Endothelial cell (in vitro differentiated cells): ENCODE measurements around the gene EHMT1. TPM values are rescaled to one million over a fixed set of nuclear protein-coding genes. Genes with fewer than 3 reads are reported as not detected.
"Not testable (repeated sequence)": the region's sequence is repeated elsewhere in the genome, so short reads cannot be mapped to it uniquely, and the experiment has no call there.

ENCODE experiments used
- DNase-seq: peaks from one replicate; pipeline ENCODE4 v3.0.0; 2021; ENCODE audit warnings: low spot score
- H3K27ac Mint-ChIP-seq: one replicate; pipeline ENCODE4 v1.8.0; 2021; ENCODE audit warnings: mixed read lengths, inconsistent platforms; ENCODE audit not compliant: unreplicated experiment
- H3K27me3 Mint-ChIP-seq: one replicate; pipeline ENCODE4 v1.8.0; 2021; ENCODE audit warnings: mild to moderate bottlenecking, moderate library complexity, mixed read lengths, inconsistent platforms; ENCODE audit not compliant: unreplicated experiment
- H3K36me3 Mint-ChIP-seq: one replicate; pipeline ENCODE4 v1.8.0; 2021; ENCODE audit warnings: mild to moderate bottlenecking, low read depth, mixed read lengths, inconsistent platforms; ENCODE audit not compliant: unreplicated experiment
- H3K4me1 Mint-ChIP-seq: one replicate; pipeline ENCODE4 v1.8.0; 2021; ENCODE audit warnings: mild to moderate bottlenecking, mixed read lengths, inconsistent platforms; ENCODE audit not compliant: unreplicated experiment
- H3K4me3 Mint-ChIP-seq: one replicate; pipeline ENCODE4 v1.8.0; 2021; ENCODE audit warnings: mild to moderate bottlenecking, mixed read lengths, inconsistent platforms; ENCODE audit not compliant: unreplicated experiment
- H3K9me3 Mint-ChIP-seq: one replicate; pipeline ENCODE4 v1.8.0; 2021; ENCODE audit warnings: mixed read lengths, inconsistent platforms; ENCODE audit not compliant: unreplicated experiment
- total RNA-seq: library from RNA; stranded (reverse); fragmentation: NEBNext Ultra II Directional; extraction: Animal tissue kit (Norgen Biotek cat#: 25700); gene quantifications from one replicate; pipeline ENCODE4 v1.2.1, GENCODE V29; 2021; ENCODE audit not compliant: unreplicated experiment
- TF ChIP-seq, protein P1 (sequence below): fragments of 200-600 bp; sonication (generic); IDR thresholded peaks from one replicate; pipeline ENCODE4 v1.5.0; 2021; ENCODE audit warnings: antibody characterized with exemption; ENCODE audit not compliant: unreplicated experiment

Gene EHMT1
- total RNA-seq, 1 donor from 2014 or later = 120 TPM

- Mint-ChIP-seq H3K4me1 (peaks cover 31% of the 10 kb centered on the region), H3K36me3 (peaks cover 8% of the 10 kb centered on the region), H3K27ac (peak overlapping the region; percentile 52), H3K4me3 (peak overlapping the region; percentile 56), H3K9me3 (no peaks in the 10 kb centered on the region), H3K27me3 (peaks cover 8% of the 10 kb centered on the region)
- TF ChIP-seq, protein P1, sequence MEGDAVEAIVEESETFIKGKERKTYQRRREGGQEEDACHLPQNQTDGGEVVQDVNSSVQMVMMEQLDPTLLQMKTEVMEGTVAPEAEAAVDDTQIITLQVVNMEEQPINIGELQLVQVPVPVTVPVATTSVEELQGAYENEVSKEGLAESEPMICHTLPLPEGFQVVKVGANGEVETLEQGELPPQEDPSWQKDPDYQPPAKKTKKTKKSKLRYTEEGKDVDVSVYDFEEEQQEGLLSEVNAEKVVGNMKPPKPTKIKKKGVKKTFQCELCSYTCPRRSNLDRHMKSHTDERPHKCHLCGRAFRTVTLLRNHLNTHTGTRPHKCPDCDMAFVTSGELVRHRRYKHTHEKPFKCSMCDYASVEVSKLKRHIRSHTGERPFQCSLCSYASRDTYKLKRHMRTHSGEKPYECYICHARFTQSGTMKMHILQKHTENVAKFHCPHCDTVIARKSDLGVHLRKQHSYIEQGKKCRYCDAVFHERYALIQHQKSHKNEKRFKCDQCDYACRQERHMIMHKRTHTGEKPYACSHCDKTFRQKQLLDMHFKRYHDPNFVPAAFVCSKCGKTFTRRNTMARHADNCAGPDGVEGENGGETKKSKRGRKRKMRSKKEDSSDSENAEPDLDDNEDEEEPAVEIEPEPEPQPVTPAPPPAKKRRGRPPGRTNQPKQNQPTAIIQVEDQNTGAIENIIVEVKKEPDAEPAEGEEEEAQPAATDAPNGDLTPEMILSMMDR = no peak
- DNase-seq = no peak
These were observed 1.8 kb downstream of the EHMT1 start for GRCh38 chr9:137620581-137620980.

GRCh38 chr9:137621131-137621757, 2.4 kb downstream of the EHMT1 start:
- H3K9me3 Mint-ChIP-seq = no peaks in the 10 kb centered on the region
- peaks cover 8% of the 10 kb centered on the region for H3K36me3 Mint-ChIP-seq
- no peak overlapping the region for H3K27ac Mint-ChIP-seq
- no peak for DNase-seq
- peaks cover 8% of the 10 kb centered on the region for H3K27me3 Mint-ChIP-seq
- peaks cover 32% of the 10 kb centered on the region for H3K4me1 Mint-ChIP-seq
- H3K4me3 Mint-ChIP-seq = peak overlapping the region; percentile 56
- TF ChIP-seq, protein P1 = peak; percentile 74

GRCh38 chr9:137622211-137622610, 3.4 kb downstream of the EHMT1 start:
- H3K27ac Mint-ChIP-seq = not testable (repeated sequence)

GRCh38 chr9:137626464-137626863, 7.7 kb downstream of the EHMT1 start:
- TF ChIP-seq, protein P1 = no peak
- Mint-ChIP-seq H3K27me3 (no peaks in the 10 kb centered on the region), H3K4me3 (no peak overlapping the region), H3K27ac (no peak overlapping the region), H3K9me3 (no peaks in the 10 kb centered on the region), H3K4me1 (peaks cover 22% of the 10 kb centered on the region), H3K36me3 (peaks cover 3% of the 10 kb centered on the region)
- no peak for DNase-seq

More at GRCh38 chr9:137622211-137622610, 3.4 kb downstream of the EHMT1 start:
- H3K4me1 Mint-ChIP-seq = peaks cover 32% of the 10 kb centered on the region
- not testable (repeated sequence) for H3K36me3 Mint-ChIP-seq, H3K4me3 Mint-ChIP-seq, H3K27me3 Mint-ChIP-seq, DNase-seq, H3K9me3 Mint-ChIP-seq

GRCh38 chr9:137627406-137627805, 8.6 kb downstream of the EHMT1 start:
- not testable (repeated sequence) for H3K27ac Mint-ChIP-seq, H3K9me3 Mint-ChIP-seq, DNase-seq, H3K4me3 Mint-ChIP-seq, H3K27me3 Mint-ChIP-seq, H3K36me3 Mint-ChIP-seq
- peaks cover 28% of the 10 kb centered on the region for H3K4me1 Mint-ChIP-seq

GRCh38 chr9:137630126-137630525, 11.3 kb downstream of the EHMT1 start:
- peaks cover 3% of the 10 kb centered on the region for H3K36me3 Mint-ChIP-seq
- TF ChIP-seq, protein P1 = no peak
- peak overlapping the region; percentile 55 for H3K27ac Mint-ChIP-seq
- no peaks in the 10 kb centered on the region for H3K9me3 Mint-ChIP-seq
- H3K4me1 Mint-ChIP-seq = peaks cover 40% of the 10 kb centered on the region
- H3K27me3 Mint-ChIP-seq = peaks cover 1% of the 10 kb centered on the region
- no peak overlapping the region for H3K4me3 Mint-ChIP-seq
- no peak for DNase-seq
